ENCODE results near the gene PKD2L2.

GRCh38 chr5:137935694-137936093 is 46.4 kb downstream of the PKD2L2 start:
- TF ChIP-seq CTCF (conservative IDR thresholded peaks at IDR 0.05; ENCODE audit: low read depth, low read length) (no peak), MXI1 (IDR thresholded peaks at IDR 0.05; ENCODE audit: borderline replicate concordance, low read depth, low read length) (no peak), RAD21 (IDR thresholded peaks at IDR 0.05; ENCODE audit: low read length) (no peak), RFX5 (IDR thresholded peaks at IDR 0.05; ENCODE audit: low read depth, low read length) (no peak), POLR2A (IDR thresholded peaks at IDR 0.05; ENCODE audit: low read depth, low read length) (no peak)

Measured in IMR-90 (cell line).